ENCODE data around the gene UGT2B10.
"Not testable (repeated sequence)": the region's sequence is repeated elsewhere in the genome, so short reads cannot be mapped to it uniquely, and the experiment has no call there.

UGT2B10 gene

DNA sequence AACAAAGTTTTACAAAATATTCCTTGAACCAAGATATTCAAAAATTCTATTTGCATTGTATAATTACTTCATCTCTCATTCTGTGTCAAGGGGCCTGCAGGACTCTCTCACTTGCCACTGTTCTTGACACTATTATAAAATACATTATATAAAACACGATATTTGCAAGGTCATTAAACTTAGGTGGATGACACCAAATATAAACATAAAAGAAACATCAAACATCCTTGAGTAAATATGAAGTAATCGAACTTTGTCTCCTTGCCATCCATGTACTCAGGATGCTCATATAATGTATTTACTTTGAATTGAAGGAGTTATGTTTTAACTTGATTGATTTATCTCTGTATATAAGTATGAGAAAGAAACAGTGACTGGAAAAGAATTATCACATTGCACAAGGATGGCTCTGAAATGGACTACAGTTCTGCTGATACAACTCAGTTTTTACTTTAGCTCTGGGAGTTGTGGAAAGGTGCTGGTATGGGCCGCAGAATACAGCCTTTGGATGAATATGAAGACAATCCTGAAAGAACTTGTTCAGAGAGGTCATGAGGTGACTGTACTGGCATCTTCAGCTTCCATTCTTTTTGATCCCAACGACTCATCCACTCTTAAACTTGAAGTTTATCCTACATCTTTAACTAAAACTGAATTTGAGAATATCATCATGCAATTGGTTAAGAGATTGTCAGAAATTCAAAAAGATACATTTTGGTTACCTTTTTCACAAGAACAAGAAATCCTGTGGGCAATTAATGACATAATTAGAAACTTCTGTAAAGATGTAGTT is at the start of gene UGT2B10:
Gene UGT2B10, plus strand, starts transcription at position 378 of the 793 bp plus-strand sequence. Its CDS starts 26 bp downstream, at position 404.
- not testable (repeated sequence) for DNase-seq (ENCODE audit: low spot score)

DNA sequence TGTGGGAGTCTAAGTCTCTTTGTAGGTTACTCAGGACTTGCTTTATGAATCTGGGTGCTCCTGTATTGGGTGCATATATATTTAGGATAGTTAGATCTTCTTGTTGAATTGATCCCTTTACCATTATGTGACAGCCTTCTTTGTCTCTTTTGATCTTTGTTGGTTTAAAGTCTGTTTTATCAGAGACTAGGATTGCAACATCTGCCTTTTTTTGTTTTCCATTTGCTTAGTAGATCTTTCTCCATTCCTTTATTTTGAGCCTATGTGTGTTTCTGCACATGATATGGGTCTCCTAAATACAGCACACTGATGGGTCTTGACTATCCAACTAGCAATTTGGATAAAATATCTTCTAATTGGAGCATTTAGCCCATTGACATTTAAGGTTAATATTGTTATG is 44.0 kb upstream of the UGT2B10 start:
- not testable (repeated sequence) for DNase-seq (ENCODE audit: low spot score)

DNA sequence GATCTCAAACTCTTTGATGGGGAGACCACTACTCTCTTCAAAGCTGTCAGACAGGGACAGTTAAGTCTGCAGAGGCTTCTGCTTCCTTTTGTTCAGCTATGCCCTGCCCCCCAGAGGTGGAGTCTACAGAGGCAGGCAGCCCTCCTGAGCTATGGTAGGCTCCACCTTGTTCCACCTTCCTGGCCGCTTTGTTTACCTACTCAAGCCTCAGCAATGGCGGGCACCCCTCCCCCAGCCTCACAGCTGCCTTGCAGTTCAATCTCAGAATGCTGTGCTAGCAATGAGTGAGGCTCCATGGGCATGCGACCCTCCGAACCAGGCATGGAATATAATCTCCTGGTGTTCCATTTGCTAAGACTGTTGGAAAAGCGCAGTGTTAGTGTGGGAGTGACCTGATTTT is 42.1 kb upstream of the UGT2B10 start:
- DNase-seq (ENCODE audit: low spot score) = no peak

DNA sequence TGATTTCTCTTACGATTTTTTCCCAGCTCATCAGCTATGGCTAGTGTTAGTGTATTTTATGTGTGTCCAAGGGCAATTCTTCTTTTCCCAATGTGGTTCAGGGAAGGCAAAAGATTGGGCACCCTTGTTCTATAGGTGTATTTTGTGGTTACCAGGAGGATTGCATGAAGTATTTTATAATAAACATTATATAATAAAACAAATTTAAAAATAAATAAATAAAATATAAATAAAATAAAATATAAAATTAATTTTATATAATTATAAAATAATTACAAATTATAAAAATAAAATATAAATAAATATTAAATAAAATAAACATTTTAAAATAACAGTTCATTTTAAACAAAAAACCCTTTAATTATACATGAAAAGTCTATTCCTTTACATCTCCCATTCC is 35.6 kb upstream of the UGT2B10 start:
- DNase-seq (ENCODE audit: low spot score) = no peak

DNA sequence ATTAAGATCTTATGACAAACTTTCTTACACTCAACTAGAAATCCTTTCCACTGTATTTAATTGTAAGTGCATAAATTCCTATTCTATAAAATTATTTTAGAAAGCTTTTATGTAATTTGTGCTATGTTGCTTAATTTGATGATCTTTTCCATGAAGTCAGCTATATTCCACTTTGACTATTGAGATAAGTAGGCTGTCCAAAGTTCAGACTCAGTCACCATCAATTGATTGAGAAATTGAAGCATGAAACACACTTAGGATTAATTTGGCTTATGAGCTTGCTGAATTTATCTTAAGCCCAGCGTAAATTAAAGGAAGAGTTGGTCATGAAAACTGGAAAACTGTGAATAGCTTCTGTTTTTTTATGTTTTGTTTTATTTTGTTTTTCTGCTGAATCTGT is 18.7 kb upstream of the UGT2B10 start:
- no peak for DNase-seq (ENCODE audit: low spot score)

DNA sequence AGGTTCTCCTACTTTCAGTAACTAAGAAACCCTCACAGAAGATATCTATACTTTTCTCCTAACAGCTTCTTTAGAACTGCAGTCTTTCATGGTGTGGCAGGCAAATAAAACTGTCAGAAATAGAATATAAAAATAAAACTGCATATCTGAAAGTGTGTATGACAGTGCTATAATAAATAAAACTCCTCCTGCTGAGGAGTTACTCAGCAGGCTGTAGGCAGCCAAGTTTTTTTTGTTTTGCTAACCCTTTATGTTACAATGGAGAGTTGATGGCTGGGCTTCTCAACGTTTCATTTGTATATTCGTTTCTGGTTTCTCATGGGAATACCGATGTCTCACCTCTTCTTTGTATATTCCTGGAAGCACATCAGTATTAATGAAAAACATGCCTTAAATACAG is 18.2 kb upstream of the UGT2B10 start:
- DNase-seq (ENCODE audit: low spot score) = no peak

DNA sequence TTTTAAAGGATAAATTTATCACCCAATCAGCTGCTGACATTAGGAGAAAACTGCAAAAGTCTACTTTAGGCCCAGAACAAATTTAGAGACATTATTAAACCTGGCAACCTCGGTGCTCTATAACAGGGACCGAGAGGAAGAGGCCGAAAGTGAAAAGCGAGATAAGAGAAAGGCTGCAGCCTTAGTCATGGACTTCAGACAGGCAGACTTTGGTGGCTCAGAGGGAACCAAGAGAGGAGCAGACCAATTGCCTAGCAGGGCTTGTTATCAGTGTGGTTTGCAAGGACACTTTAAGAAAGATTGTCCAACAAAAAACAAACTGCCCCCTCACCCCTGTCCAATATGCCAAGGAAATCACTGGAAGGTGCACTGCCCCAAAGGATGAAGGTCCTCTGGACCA is 12.8 kb upstream of the UGT2B10 start:
- DNase-seq (ENCODE audit: low spot score) = no peak

DNA sequence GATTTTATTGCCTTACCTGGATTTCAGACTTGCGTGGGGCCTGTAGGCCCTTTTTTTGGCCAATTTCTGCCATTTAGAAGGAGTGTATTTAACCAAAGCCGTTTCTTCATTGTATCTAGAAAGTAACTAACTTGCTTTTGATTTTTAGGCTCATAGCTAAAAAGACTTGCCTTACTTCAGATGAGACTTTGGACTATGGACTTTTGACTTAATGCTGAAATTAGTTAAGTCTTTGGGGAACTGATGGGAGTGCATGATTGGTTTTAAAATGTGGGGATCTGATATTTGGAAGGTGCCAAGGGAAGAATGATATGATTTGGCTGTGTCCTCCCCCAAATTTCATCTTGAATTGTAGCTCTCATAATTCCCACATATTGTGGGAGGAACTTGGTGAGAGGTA is 7.7 kb upstream of the UGT2B10 start:
- DNase-seq (ENCODE audit: low spot score) = no peak

DNA sequence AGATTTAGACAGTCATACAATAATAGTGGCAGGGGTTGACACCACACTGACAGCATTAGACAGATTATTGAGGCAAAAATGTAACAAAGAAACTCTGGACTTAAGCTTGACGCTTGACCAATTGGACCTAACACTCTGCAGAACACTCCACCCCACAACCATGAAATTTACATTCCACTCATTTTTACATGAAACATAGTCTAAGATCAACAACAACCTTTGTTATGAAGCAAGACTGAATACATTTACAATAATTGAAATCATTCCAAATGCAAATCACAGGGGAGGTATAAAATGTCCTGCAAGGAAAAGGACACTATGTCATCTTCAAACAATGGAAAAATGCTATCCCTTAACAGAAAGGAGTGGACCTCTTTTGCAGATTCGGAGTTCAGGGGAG is 4.9 kb upstream of the UGT2B10 start:
- no peak for DNase-seq (ENCODE audit: low spot score)

DNA sequence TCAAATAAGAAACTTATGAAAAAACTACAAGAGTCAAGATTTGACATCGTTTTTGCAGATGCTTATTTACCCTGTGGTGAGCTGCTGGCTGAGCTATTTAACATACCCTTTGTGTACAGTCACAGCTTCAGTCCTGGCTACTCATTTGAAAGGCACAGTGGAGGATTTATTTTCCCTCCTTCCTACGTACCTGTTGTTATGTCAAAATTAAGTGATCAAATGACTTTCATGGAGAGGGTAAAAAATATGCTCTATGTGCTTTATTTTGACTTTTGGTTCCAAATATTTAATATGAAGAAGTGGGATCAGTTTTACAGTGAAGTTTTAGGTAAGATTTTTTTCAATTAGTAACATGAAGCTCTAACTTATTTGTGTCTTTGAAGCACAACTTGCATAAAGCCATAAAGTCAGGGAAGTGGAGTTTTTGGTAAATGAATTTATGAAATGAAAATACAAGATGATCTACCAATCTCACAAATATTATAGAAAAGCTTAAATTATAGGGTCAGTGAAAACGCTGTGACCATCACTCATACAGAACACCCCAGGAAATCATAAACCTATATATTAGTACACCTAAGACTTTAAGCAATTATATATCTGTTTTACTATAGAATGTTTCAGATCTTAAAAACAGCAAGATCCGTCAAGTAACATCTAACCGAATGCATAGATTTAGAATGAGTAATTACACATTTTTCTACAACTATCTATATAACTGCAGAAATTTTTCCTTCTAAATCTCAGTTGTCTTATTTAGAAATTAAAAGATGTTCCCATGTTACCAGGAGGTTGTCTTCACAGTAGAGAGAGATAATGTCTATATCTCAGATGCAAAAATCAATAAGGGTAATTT is 844 bp downstream of the UGT2B10 start:
- not testable (repeated sequence) for DNase-seq (ENCODE audit: low spot score)

DNA sequence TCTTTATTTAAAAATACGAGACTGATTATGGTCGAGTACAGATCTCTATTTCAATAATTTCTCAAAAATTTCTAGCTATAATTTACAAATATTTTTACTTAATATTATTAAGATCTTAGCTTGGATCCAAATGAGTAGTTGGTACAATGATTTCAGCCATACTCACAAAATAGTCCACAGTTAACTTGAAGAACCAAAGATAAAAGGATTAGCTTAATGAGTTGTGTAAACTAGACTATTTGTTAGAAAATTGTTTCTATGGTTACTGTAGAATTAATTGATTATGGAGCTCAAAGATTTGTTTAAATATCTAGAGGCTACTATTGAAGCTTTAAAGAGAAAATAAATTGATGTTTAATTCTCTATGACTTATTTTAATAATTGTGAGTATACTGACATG is 1.6 kb downstream of the UGT2B10 start:
- DNase-seq (ENCODE audit: low spot score) = no peak

DNA sequence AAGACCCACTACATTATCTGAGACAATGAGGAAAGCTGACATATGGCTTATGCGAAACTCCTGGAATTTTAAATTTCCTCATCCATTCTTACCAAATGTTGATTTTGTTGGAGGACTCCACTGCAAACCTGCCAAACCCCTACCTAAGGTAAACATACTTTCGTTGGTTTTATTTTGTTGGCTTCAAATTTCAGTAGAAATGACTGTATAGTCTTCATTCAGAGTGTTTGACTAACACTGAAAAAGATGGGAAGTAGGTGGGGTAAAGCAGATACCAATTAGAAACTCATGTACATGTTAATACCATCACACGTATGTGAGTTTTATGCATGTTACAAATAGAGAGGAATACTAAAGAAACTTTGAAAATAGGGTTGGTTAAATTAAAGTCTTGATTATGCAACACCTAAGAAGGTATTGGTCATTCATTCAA is 2.3 kb downstream of the UGT2B10 start:
- DNase-seq (ENCODE audit: low spot score) = not testable (repeated sequence)

DNA sequence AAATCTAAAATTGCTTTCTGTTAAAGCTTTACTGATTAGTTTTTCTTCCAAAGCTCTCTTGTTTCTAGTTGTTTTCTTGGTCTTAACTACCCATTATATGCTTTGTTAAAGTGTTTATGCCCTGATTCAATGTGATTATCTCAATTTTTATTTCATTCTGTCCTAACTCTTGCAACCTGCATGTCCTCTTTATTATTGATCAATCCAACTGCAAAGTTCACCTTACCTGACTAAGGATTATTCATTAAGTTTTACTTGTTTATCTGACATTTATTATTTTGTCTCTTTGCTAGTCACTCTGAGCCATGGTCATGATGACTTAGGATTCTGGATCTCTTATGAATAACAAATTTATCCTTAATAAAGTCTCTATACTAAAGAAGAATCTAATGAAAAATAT is 15.8 kb downstream of the UGT2B10 start:
- DNase-seq (ENCODE audit: low spot score) = no peak

DNA sequence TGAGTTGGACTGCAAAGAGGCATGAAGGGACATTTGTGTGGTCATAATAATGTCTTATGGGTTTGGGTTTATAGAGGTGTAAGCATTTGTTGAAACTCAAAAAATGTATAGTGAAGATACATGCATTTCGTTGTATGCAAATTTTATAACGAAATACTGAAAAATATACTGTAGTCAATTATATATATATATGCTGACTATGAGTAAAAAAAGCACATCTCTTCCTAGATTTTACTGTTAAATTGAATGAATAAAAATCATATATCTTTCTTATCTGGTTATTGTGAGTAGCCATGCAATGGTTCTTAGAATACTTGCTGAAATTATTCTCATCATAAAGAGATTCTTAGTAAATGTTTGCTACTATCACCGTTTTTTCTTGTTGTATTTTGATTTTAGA is 34.5 kb downstream of the UGT2B10 start:
- no peak for DNase-seq (ENCODE audit: low spot score)

DNA sequence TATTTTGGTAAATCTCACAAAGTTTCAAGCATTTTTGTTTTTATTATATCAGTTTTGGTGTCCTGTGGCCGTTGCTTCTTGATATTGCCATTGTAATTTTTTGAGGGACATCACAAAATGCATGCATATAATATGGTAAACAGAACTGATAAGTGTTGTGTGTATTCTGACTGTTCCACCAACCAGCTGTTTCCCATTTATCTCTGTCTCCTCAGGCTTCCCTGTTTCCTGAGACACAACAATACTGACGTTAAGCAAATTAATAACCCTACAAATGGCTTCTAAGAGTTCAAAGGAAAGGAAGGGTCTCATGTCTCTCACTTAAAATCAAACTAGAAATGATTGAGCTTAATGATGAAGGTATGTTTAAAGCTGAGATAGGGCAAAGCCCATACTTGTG is 40.0 kb downstream of the UGT2B10 start:
- no peak for DNase-seq (ENCODE audit: low spot score)

DNA sequence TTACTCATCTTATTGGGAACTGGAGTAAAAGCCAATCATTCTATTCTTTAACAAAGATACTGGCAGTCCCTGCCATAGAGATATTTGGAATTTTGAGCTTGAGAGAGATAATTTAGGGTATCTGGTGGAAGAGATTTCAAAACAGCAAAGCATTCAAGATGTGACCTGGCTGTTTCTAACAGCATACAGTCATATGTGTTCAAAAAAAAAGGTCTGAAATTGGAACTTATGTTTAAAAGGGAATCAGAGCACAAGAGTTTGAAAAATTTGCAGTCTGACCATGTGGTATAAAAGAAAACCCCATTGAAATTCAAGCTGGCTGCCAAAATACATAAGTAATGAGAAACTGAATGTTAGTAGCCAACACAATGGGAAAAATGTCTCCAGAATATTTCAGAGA is 42.2 kb downstream of the UGT2B10 start:
- DNase-seq (ENCODE audit: low spot score) = no peak

DNA sequence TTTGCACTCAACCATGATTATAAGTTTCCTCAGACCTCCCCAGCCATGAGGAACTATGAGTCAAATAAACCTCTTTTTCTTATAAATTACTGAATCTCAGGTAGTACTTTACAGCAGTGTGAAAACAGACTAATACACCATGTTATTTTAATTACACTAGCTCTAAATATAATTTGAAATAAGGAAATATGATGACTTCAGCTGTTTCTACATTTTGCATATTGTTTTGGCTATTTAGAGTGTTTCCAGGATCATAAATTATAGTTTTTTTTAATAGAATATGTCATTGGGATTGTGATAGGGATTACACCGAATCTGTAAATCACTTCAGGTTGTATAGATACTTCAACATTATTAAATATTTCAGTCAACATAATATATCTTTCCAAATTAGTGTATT is 43.9 kb downstream of the UGT2B10 start:
- no peak for DNase-seq (ENCODE audit: low spot score)

DNA sequence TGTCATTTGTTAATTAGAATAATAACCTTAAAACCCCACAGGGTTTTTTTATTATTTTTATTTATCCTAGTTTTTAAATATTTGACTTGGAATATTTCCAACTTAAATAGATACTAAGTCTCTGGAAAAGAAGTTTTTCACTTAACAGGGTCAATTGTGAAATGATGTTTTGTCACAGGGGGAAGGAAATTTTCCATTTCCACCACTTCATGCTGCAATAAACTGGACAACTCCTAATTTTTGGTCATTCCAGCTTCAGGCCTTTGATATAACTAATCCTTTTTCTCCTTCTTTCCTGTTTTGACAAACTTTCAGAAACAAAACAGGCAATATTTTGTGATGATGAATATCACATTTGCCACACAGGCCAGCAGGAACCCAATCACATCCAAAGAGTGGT is 45.3 kb downstream of the UGT2B10 start:
- DNase-seq (ENCODE audit: low spot score) = no peak

DNA sequence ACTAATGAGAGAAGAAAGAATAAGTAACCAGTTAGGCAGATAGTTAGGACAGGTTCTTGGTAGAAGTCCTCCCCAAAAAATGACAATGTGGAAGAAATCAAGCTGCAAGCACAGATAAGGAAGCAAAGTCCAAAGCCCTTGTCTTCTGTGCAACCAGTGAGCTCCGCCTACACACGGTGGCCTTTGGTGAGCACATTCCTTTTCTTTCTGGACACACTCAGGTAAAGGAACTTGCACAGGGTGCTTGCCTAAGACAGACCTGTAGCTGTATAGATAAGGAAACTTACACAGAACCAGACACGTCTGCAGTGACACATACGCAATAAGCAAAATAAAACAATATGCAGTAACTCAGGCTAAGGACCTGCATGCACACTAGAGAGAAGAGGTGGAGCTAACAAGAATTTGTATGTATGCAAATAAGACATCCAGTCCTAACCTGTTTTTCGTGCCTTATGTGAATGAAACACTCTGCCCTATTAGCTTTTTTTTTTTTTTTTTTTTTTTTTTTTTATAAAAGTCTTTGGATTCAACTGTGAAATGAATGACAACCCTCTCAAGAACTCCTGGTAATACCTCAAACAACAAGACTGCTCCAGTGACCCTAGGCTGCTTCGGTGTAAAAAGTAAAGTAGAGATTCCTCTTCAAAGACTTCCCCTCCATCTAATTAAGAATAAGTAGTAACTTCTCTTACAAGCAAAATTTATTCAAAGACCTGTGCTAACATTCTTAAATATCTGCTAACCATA is 48.8 kb downstream of the UGT2B10 start:
- no peak for DNase-seq (ENCODE audit: low spot score)

DNA sequence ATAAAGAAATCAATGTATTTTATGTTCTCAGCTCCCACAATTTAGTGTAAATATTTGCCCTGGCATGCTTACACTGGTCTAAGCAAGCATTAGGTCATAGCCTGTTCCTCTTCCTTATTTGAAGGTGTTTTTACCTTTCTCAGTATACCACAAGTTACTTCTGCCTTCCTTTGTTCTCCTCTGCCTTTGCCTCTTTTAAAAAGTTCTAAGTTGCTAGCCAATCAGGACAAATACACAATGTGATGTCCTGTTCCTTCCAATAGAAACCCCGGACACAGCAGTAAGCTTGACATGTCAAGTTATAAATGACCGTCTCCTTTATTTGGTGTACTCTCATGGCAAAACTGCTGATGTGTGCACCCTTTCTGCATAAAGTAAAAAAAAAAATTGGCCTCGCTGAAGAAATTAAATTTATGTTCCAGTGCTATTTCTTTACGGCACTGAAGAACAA is 49.4 kb downstream of the UGT2B10 start:
- DNase-seq (ENCODE audit: low spot score) = no peak

DNA sequence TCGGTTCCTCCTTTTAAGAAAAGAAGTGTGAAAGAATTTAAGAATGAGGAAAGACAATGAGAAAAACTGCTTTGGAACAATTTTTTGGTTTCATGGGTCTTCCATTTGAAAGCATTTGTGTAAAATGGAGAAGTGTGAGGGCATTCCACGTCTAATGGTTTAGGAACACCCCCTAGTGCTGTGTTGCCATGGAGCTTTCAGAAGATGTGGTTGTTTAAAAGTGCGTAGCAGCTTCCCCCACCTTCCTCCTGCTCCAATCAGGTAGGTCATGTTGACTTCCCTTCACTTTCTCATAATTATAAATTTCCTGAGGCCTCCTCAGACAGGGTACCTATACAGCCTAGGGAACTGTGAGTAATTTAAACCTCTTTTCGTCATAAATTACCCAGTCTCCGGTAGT is 50.0 kb downstream of the UGT2B10 start:
- no peak for DNase-seq (ENCODE audit: low spot score)

DNA sequence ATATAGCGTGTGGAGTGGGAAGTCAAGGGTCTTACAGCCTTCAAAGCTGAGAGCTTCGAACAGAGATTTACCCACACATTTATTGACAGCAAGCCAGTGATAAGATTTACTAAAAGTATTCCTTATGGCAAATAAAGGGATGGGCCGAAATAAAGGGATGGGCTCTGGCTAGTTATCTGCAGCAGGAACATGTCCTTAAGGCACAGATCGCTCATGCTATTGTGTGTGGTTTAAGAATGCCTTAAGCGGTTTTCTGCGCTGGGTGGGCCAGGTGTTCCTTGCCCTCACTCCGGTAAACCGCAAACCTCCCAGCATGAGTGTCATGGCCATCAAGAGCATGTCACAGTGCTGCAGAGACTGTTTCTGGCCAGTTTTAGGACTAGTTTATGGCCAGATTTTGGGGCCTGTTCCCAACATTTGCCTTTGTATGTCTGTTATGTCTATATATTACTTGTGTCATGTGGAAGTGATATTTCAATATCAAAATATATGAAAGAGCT is 53.5 kb downstream of the UGT2B10 start:
- DNase-seq (ENCODE audit: low spot score) = no peak
